ENCODE measurements around the gene SPPL3. TPM values are rescaled to one million over a fixed set of nuclear protein-coding genes. Genes with fewer than 3 reads are reported as not detected.

Gene SPPL3
- total and polyA plus RNA-seq, 2 experiments from 2014 or later, result 10.9 to 27.8 TPM

- Mint-ChIP-seq H3K4me1 (peaks cover 19% of the 10 kb centered on the region; the same call in 2 of the 3 replicates), H3K27ac (no peak overlapping the region), H3K36me3 (ENCODE audit: low read depth) (no peaks in the 10 kb centered on the region), H3K9me3 (peaks cover under 1% of the 10 kb centered on the region; the same call in 1 of the 3 replicates), H3K4me3 (no peak overlapping the region), H3K27me3 (ENCODE audit: insufficient read depth, low read depth, poor library complexity) (peaks cover 9% of the 10 kb centered on the region)
- TF ChIP-seq STAT1 (IDR thresholded peaks at IDR 0.05; ENCODE audit: unreplicated experiment), result no peak
- no peak for TF ChIP-seq ZNF114 (CRISPR knock-in tag; IDR thresholded peaks at IDR 0.05)
- no peak for TF ChIP-seq ETS1 (IDR thresholded peaks at IDR 0.05)
- TF ChIP-seq ZNF462 (CRISPR knock-in tag; IDR thresholded peaks at IDR 0.05), result no peak
- TF ChIP-seq NANOG (IDR thresholded peaks at IDR 0.05; ENCODE audit: borderline replicate concordance), result no peak
- TF ChIP-seq ZNF331 (CRISPR knock-in tag; IDR thresholded peaks at IDR 0.05; ENCODE audit: low read depth), result no peak
- no peak overlapping the region for H3K4me2 ChIP-seq
- DNase-seq (ENCODE audit: low spot score) (no peak), ATAC-seq (no peak)
- H3K4me3 ChIP-seq, result no peak overlapping the region
- H3F3A ChIP-seq (replicated peaks; ENCODE audit: low read depth), result no peaks in the 10 kb centered on the region
- H4K20me1 ChIP-seq (replicated peaks; ENCODE audit: insufficient read depth), result no peaks in the 10 kb centered on the region
- no peak overlapping the region for H2AFZ ChIP-seq
- no peaks in the 10 kb centered on the region for H3K79me2 ChIP-seq (replicated peaks; ENCODE audit: insufficient read depth)
- 0 out of 2 replicates have a peak, but pooled peaks cover 8% of the 10 kb centered on the region for H3K4me1 ChIP-seq (ENCODE audit: insufficient read depth)
- no peak overlapping the region for H3K27ac ChIP-seq (ENCODE audit: low read depth)
- H3K36me3 ChIP-seq (ENCODE audit: insufficient read depth), result no peaks in the 10 kb centered on the region
- no peaks in the 10 kb centered on the region for H3K27me3 ChIP-seq (ENCODE audit: insufficient read depth)
- H3K9me2 ChIP-seq (ENCODE audit: insufficient read depth), result no peaks in the 10 kb centered on the region
These were observed 25.9 kb upstream of the SPPL3 start for GRCh38 chr12:120930032-120930431.

Data from GM23338 (cell line).